Measurements from ENCODE around the gene CLASP1.

Gene CLASP1

GRCh38 chr2:121635371-121635770 lies 13.9 kb downstream of the CLASP1 start:
- TF ChIP-seq, protein P1, sequence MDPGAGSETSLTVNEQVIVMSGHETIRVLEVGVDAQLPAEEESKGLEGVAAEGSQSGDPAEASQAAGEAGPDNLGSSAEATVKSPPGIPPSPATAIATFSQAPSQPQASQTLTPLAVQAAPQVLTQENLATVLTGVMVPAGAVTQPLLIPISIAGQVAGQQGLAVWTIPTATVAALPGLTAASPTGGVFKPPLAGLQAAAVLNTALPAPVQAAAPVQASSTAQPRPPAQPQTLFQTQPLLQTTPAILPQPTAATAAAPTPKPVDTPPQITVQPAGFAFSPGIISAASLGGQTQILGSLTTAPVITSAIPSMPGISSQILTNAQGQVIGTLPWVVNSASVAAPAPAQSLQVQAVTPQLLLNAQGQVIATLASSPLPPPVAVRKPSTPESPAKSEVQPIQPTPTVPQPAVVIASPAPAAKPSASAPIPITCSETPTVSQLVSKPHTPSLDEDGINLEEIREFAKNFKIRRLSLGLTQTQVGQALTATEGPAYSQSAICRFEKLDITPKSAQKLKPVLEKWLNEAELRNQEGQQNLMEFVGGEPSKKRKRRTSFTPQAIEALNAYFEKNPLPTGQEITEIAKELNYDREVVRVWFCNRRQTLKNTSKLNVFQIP (CRISPR knock-in tag; IDR thresholded peaks at IDR 0.05; ENCODE audit: borderline replicate concordance, low read depth) = no peak
- no peak for TF ChIP-seq BACH2 (CRISPR knock-in tag; IDR thresholded peaks at IDR 0.05; ENCODE audit: borderline replicate concordance)
- TF ChIP-seq, protein P2, sequence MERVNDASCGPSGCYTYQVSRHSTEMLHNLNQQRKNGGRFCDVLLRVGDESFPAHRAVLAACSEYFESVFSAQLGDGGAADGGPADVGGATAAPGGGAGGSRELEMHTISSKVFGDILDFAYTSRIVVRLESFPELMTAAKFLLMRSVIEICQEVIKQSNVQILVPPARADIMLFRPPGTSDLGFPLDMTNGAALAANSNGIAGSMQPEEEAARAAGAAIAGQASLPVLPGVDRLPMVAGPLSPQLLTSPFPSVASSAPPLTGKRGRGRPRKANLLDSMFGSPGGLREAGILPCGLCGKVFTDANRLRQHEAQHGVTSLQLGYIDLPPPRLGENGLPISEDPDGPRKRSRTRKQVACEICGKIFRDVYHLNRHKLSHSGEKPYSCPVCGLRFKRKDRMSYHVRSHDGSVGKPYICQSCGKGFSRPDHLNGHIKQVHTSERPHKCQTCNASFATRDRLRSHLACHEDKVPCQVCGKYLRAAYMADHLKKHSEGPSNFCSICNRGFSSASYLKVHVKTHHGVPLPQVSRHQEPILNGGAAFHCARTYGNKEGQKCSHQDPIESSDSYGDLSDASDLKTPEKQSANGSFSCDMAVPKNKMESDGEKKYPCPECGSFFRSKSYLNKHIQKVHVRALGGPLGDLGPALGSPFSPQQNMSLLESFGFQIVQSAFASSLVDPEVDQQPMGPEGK (CRISPR knock-in tag; IDR thresholded peaks at IDR 0.05; ENCODE audit: borderline replicate concordance) = no peak
- TF ChIP-seq ZC3H10 (CRISPR knock-in tag; IDR thresholded peaks at IDR 0.05) = no peak
- TF ChIP-seq, protein P3, sequence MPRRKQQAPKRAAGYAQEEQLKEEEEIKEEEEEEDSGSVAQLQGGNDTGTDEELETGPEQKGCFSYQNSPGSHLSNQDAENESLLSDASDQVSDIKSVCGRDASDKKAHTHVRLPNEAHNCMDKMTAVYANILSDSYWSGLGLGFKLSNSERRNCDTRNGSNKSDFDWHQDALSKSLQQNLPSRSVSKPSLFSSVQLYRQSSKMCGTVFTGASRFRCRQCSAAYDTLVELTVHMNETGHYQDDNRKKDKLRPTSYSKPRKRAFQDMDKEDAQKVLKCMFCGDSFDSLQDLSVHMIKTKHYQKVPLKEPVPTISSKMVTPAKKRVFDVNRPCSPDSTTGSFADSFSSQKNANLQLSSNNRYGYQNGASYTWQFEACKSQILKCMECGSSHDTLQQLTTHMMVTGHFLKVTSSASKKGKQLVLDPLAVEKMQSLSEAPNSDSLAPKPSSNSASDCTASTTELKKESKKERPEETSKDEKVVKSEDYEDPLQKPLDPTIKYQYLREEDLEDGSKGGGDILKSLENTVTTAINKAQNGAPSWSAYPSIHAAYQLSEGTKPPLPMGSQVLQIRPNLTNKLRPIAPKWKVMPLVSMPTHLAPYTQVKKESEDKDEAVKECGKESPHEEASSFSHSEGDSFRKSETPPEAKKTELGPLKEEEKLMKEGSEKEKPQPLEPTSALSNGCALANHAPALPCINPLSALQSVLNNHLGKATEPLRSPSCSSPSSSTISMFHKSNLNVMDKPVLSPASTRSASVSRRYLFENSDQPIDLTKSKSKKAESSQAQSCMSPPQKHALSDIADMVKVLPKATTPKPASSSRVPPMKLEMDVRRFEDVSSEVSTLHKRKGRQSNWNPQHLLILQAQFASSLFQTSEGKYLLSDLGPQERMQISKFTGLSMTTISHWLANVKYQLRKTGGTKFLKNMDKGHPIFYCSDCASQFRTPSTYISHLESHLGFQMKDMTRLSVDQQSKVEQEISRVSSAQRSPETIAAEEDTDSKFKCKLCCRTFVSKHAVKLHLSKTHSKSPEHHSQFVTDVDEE (CRISPR knock-in tag; IDR thresholded peaks at IDR 0.05) = no peak
- no peak for TF ChIP-seq SNAI2 (CRISPR knock-in tag; IDR thresholded peaks at IDR 0.05)
- TF ChIP-seq ZFP30 (CRISPR knock-in tag; IDR thresholded peaks at IDR 0.05) = no peak
- TF ChIP-seq ISL1 (CRISPR knock-in tag; IDR thresholded peaks at IDR 0.05) = no peak
- no peak for TF ChIP-seq OSR1 (CRISPR knock-in tag; IDR thresholded peaks at IDR 0.05)
- no peak for TF ChIP-seq CREB5 (CRISPR knock-in tag; IDR thresholded peaks at IDR 0.05; ENCODE audit: low read depth)
- TF ChIP-seq RARB (CRISPR knock-in tag; IDR thresholded peaks at IDR 0.05) = no peak
- no peak for ATAC-seq

DNA sequence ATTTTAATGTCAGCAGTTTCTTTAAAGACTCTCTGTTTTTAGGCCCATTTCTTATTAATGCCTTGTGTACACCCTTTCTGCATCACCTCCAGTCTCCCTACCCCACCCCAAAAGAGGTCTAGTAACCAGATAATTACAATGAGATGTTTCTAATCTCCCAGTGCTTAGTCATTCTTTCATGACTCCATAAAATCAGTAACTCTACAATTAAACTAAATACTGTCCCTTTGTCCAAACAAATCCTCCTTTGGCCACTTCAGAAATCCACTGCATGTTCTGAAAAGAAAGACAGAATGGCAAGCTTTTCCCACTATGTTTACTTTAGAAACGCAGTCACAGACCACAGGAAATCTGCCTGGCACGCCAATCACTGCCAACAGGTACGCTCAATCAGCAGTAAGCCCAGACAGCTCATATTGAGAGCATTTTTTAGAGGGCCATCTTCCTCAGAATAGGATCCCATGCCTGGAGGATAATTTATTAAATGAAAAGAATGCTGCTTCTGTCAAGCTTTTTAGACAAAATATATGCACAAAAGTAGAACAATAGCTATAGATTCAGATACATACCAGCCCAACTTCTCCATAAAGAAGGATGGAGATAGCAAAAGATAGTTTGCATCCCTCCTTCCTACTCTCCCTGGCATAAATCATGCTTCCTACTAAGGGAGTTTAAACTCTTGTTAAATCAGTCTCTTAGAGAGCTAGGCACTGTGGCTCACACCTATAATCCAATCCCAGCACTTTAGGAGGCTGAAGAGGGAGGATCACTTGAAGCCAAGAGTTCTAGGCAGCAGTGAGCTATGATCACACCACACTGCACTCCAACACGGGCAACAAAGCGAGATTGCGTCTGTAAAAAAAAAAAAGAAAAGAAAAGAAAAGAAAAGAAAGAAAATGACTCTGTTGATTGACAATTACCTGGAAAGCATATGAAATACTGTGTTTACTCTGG lies 14.6 kb downstream of the CLASP1 start:
- TF ChIP-seq GLIS3 (CRISPR knock-in tag; IDR thresholded peaks at IDR 0.05) = no peak
- TF ChIP-seq, protein P2 (CRISPR knock-in tag; IDR thresholded peaks at IDR 0.05; ENCODE audit: borderline replicate concordance) = no peak
- no peak for TF ChIP-seq ZC3H10 (CRISPR knock-in tag; IDR thresholded peaks at IDR 0.05)
- TF ChIP-seq BACH2 (CRISPR knock-in tag; IDR thresholded peaks at IDR 0.05; ENCODE audit: borderline replicate concordance) = no peak
- no peak for TF ChIP-seq ISL1 (CRISPR knock-in tag; IDR thresholded peaks at IDR 0.05)
- TF ChIP-seq CSDC2 (CRISPR knock-in tag; IDR thresholded peaks at IDR 0.05) = no peak
- TF ChIP-seq ZFP30 (CRISPR knock-in tag; IDR thresholded peaks at IDR 0.05) = no peak
- no peak for TF ChIP-seq ESRRG (CRISPR knock-in tag; IDR thresholded peaks at IDR 0.05)
- no peak for TF ChIP-seq ARNTL (CRISPR knock-in tag; IDR thresholded peaks at IDR 0.05; ENCODE audit: borderline replicate concordance, low read depth)
- TF ChIP-seq TOX (CRISPR knock-in tag; IDR thresholded peaks at IDR 0.05; ENCODE audit: borderline replicate concordance) = no peak
- peak; percentile 53 for ATAC-seq

DNA sequence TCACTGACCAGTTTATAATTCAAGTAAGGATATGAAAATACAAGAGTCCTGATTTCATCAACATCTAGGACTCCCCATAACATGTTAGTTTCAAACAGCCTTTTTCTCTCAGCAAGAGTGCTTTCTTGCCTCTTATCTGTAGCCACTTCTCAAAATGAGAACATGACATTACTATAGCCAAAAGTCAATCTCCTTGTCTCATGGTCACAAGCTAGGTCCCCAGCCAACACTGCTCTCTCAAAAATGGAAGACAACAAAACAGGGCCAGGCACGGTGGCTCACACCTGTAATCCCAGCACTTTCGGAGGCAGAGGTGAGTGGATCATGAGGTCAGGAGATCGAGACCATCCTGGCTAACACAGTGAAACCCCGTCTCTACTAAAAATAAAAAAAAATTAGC lies 15.8 kb downstream of the CLASP1 start:
- TF ChIP-seq SNAI2 (CRISPR knock-in tag; IDR thresholded peaks at IDR 0.05) (no peak), ZNF8 (CRISPR knock-in tag; IDR thresholded peaks at IDR 0.05) (no peak), ZC3H10 (CRISPR knock-in tag; IDR thresholded peaks at IDR 0.05) (no peak)
- no peak for ATAC-seq

Measured in SK-N-SH treated with all-trans-retinoic acid at 6 μM for 48 hours (cell line).